PC-9 (cell line): ENCODE measurements around the gene PBX3. TPM values are rescaled to one million over a fixed set of nuclear protein-coding genes. Genes with fewer than 3 reads are reported as not detected.
A peak's percentile ranks its signal among the peaks of the same experiment; 100 is the strongest.

Experiments used
- BruUV-seq: library from RNA; stranded (reverse); fragments of 400-500 nt; replicated peaks from 2 replicates; lab custom pipeline; 2021; lab: Mats Ljungman, UMichigan
- CTCF ChIA-PET: fragments of 300-600 bp; sonication (Branson Sonifier 250); formaldehyde crosslinking; loops from one replicate; lab custom pipeline; 2022; ENCODE audit warnings: antibody characterized with exemption; lab: Charles Lee
- POLR2A ChIA-PET: fragments of 300-600 bp; sonication (Branson Sonifier 250); formaldehyde crosslinking; loops from one replicate; lab custom pipeline; 2022; ENCODE audit warnings: antibody characterized with exemption; ENCODE audit not compliant: unreplicated experiment; lab: Charles Lee
- DNase-seq, 2 experiments: peaks; one replicate each; pipeline versions ENCODE4 v3.0.0 to v3.0.0-alpha.2; 2015 to 2022; ENCODE audit warnings: mixed read lengths in 1 of 2
- H2AFZ ChIP-seq: fragments of 200-600 bp; sonication (generic); 2 replicates; pipeline ENCODE4 v1.8.1; 2017; ENCODE audit warnings: antibody characterized with exemption
- H3F3A ChIP-seq: fragments of 200-600 bp; sonication (generic); 2 replicates; pipeline ENCODE4 v1.8.1; 2017; ENCODE audit warnings: antibody characterized with exemption, mild to moderate bottlenecking, low read depth; ENCODE audit not compliant: insufficient read depth
- H3K27ac ChIP-seq: fragments of 200-600 bp; sonication (generic); 2 replicates; pipeline ENCODE4 v1.6.1; 2016; ENCODE audit warnings: mixed run types
- H3K27me3 ChIP-seq: fragments of 200-600 bp; sonication (generic); 2 replicates; pipeline ENCODE4 v1.6.1; 2016; ENCODE audit warnings: low read depth, mixed run types; ENCODE audit not compliant: insufficient read depth
- H3K36me3 ChIP-seq: fragments of 200-600 bp; sonication (generic); 2 replicates; pipeline ENCODE4 v1.6.1; 2016; ENCODE audit warnings: low read depth, mixed run types
- H3K4me1 ChIP-seq: fragments of 200-600 bp; sonication (generic); replicated peaks from 2 replicates; pipeline ENCODE4 v1.6.1; 2016; ENCODE audit warnings: mixed run types; ENCODE audit not compliant: insufficient read depth
- H3K4me2 ChIP-seq: fragments of 200-600 bp; sonication (generic); 2 replicates; pipeline ENCODE4 v1.6.1; 2017; ENCODE audit warnings: mixed run types
- H3K4me3 ChIP-seq: fragments of 200-600 bp; sonication (generic); 2 replicates; pipeline ENCODE4 v1.6.1; 2016; ENCODE audit warnings: mixed run types
- H3K79me2 ChIP-seq: fragments of 200-600 bp; sonication (generic); 2 replicates; pipeline ENCODE4 v1.6.1; 2017; ENCODE audit warnings: low read depth, mixed run types
- H3K9me2 ChIP-seq: fragments of 200-600 bp; sonication (generic); 2 replicates; pipeline ENCODE4 v1.8.1; 2017; ENCODE audit warnings: mild to moderate bottlenecking; ENCODE audit not compliant: insufficient read depth
- H3K9me3 ChIP-seq: fragments of 200-600 bp; sonication (generic); 2 replicates; pipeline ENCODE4 v1.8.1; 2016; ENCODE audit warnings: low read depth; ENCODE audit not compliant: insufficient read depth
- H4K20me1 ChIP-seq: fragments of 200-600 bp; sonication (generic); 2 replicates; pipeline ENCODE4 v1.8.1; 2017; ENCODE audit not compliant: insufficient read depth
- EZH2 ChIP-seq: fragments of 200-600 bp; sonication (generic); IDR thresholded peaks from 2 replicates; pipeline ENCODE4 v1.8.0; 2017; ENCODE audit warnings: antibody characterized with exemption, low read depth
- intact Hi-C: fragments of 100-400 bp; cut with micrococcal nuclease; formaldehyde crosslinking; loops from one replicate; pipeline ENCODE4 v1.10.0; 2022; ENCODE audit not compliant: unreplicated experiment
- total RNA-seq: library from RNA; stranded (reverse); gene quantifications from 2 replicates; pipeline ENCODE4 v1.2.3, GENCODE V29; 2021
- TF ChIP-seq, protein P1 (sequence below): fragments of 200-600 bp; sonication (generic); conservative IDR thresholded peaks from 2 replicates; pipeline ENCODE4 v1.6.1; 2017; ENCODE audit warnings: mixed run types, antibody characterized with exemption, mild to moderate bottlenecking, moderate library complexity

PBX3 gene
- total RNA-seq, 1 experiment from 2014 or later, result 18.3 TPM

DNA sequence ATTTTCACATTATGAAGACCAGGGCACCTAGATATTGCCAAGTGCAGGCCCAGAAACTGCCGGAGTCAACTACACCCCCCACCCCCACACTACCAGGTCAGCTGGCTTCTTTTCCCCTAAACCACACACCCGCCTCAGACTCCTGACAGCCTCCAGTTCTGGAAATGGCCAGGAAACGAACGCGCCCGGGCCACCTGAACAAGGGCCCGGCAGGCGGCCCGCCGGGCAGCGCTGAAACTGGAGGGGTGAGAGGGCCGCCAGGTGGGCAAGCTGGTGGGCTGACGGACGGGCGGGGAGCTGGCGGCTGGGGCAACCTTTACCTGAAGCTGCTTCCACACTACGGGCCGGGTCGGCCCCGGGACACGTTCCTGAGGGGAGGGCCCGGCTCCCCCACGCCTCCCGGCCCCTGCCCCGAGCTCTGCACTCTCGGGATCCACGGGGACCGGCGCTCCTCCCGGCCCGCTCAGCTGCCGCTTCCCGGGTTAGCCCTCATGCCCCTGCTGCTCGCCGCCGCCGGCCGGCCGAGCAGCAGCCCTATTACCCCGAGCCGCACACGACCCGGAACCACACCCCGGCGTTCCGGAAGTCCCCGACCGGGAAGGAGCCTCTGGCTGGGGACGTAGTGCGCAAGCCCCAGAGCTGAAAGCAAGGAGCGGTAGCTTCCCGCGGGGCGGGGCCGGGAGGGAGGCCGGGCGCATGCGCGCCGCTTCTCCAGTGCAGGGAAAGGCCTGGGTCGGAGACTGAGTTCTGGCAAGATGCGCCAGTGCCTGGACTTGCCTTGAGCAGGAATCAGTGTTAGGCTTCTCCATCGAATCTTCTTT, 40.3 kb upstream of the PBX3 start, which contains the start of gene MAPKAP1:
TSS of gene MAPKAP1 (minus strand) at position 558 of the 821 bp plus-strand sequence. CDS start 34,634 bp downstream, outside the sequence.
- Histone ChIP-seq H3K27ac (0 out of 2 replicates have a peak within 1 kb of the TSS, but pooled peaks have one; percentile 20), H2AFZ (peak within 1 kb of the TSS; percentile 99), H4K20me1 (no peaks in the 10 kb centered on the region), H3K9me3 (no peaks in the 10 kb centered on the region), H3K79me2 (peaks cover 48% of the 10 kb centered on the region), H3F3A (no peaks in the 10 kb centered on the region), H3K4me2 (peak within 1 kb of the TSS; percentile 97), H3K27me3 (no peaks in the 10 kb centered on the region), H3K9me2 (no peaks in the 10 kb centered on the region), H3K4me3 (peak within 1 kb of the TSS; percentile 95), H3K36me3 (no peaks in the 10 kb centered on the region), H3K4me1 (peaks cover 20% of the 10 kb centered on the region; the same call in 1 of the 2 replicates)
- CTCF ChIA-PET, result interaction anchor here (0.6 kb wide), 1 partner anchor 928 kb away, joined by 24 read pairs; no protein-coding TSS in a partner anchor
- no TSS peak for BruUV-seq
- TF ChIP-seq, protein P1, sequence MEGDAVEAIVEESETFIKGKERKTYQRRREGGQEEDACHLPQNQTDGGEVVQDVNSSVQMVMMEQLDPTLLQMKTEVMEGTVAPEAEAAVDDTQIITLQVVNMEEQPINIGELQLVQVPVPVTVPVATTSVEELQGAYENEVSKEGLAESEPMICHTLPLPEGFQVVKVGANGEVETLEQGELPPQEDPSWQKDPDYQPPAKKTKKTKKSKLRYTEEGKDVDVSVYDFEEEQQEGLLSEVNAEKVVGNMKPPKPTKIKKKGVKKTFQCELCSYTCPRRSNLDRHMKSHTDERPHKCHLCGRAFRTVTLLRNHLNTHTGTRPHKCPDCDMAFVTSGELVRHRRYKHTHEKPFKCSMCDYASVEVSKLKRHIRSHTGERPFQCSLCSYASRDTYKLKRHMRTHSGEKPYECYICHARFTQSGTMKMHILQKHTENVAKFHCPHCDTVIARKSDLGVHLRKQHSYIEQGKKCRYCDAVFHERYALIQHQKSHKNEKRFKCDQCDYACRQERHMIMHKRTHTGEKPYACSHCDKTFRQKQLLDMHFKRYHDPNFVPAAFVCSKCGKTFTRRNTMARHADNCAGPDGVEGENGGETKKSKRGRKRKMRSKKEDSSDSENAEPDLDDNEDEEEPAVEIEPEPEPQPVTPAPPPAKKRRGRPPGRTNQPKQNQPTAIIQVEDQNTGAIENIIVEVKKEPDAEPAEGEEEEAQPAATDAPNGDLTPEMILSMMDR, result no peak
- no peak for TF ChIP-seq EZH2
- POLR2A ChIA-PET, result interaction anchor here (0.5 to 0.7 kb wide), 9 partner anchors 29 to 1950 kb away, joined by 3 to 5 read pairs (median 4); no protein-coding TSS in a partner anchor
- intact Hi-C loops, result no loop called here
- peak; percentile 88 to 97 for DNase-seq

DNA sequence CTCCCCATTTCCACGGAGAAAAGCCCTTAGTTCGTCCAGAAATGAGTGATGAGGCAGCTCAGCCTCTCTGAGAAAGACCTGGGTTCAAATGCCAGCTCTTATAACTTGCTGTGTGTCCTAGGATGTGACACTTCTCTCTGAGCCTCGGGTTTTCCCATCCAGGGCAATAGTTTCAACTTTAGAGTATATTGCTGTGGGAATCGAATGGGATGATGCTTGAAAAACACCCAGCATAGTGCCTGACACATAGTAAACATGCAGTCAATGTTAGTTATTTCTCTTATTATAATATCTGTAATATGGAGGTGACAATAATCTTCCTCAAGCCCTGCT, 39.7 kb upstream of the PBX3 start:
- no peaks in the 10 kb centered on the region for H3K9me2 ChIP-seq
- peaks cover 43% of the 10 kb centered on the region for H3K79me2 ChIP-seq
- H3K9me3 ChIP-seq, result no peaks in the 10 kb centered on the region
- peak overlapping the region; percentile 99 for H2AFZ ChIP-seq
- H3K4me1 ChIP-seq, result peaks cover 20% of the 10 kb centered on the region; the same call in 1 of the 2 replicates
- H3F3A ChIP-seq, result no peaks in the 10 kb centered on the region
- H3K36me3 ChIP-seq, result no peaks in the 10 kb centered on the region
- TF ChIP-seq, protein P1, result no peak
- no peak for TF ChIP-seq EZH2
- ChIA-PET CTCF (interaction anchor here (0.6 kb wide), 1 partner anchor 928 kb away, joined by 24 read pairs; no protein-coding TSS in a partner anchor), POLR2A (interaction anchor here (0.5 to 0.7 kb wide), 4 partner anchors 28 to 396 kb away, joined by 3 to 5 read pairs (median 4); no protein-coding TSS in a partner anchor)
- no peak overlapping the region for H3K27ac ChIP-seq
- intact Hi-C loops, result no loop called here
- no peaks in the 10 kb centered on the region for H3K27me3 ChIP-seq
- no peaks in the 10 kb centered on the region for H4K20me1 ChIP-seq
- DNase-seq, result no peak
- H3K4me2 ChIP-seq, result peak overlapping the region; percentile 97
- peak overlapping the region; percentile 95; the same call in 1 of the 2 replicates for H3K4me3 ChIP-seq
- TSS peak; percentile 99 for BruUV-seq

DNA sequence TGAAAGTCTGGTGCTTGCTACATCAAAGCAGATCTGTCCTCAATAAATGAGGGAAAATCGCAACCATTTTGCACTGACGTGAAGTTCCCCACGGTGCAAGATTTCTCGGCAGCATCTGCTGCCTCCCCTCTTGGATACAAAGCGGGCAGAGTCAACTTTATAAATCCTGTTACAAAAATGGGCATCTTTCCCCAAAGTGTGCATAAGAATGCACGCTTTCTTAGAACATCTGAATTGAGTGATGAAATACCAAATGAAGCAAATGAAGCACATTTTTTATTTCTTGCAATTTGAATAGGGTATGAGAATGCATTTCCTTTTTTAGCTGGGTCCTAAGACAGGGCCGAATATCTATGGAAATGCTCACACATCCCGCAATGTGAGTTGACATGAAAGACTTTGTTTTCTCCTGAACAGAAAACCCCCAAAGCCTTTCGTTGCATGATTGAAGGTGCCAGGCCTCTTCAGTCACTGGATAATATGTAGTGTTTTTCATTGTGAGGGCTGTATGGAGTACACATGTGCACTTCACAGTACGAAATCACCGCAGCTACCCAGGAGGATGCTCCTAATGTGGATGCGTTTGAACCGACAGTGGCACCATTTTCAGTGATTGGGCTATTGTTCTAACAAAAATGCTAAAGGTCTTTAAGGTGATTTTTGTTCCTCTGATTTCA, 20.6 kb upstream of the PBX3 start:
- ChIA-PET POLR2A (no interaction called here), CTCF (no interaction called here)
- Histone ChIP-seq H2AFZ (no peak overlapping the region), H3K27ac (no peak overlapping the region), H3K9me2 (no peaks in the 10 kb centered on the region), H3F3A (no peaks in the 10 kb centered on the region), H3K27me3 (peaks cover 3% of the 10 kb centered on the region; the same call in 1 of the 2 replicates), H4K20me1 (no peaks in the 10 kb centered on the region), H3K4me1 (no peaks in the 10 kb centered on the region), H3K9me3 (no peaks in the 10 kb centered on the region), H3K4me3 (no peak overlapping the region), H3K4me2 (no peak overlapping the region), H3K36me3 (no peaks in the 10 kb centered on the region), H3K79me2 (no peaks in the 10 kb centered on the region)
- intact Hi-C loops, result no loop called here
- no TSS peak for BruUV-seq
- DNase-seq, result no peak
- no peak for TF ChIP-seq EZH2
- TF ChIP-seq, protein P1, result no peak
